Lower leg skin (tissue), 3 donors: Measurements from ENCODE around the gene THADA.

Source experiments
- CTCF ChIP-seq, 3 donors: fragments of 450-650 bp; IDR thresholded peaks; one replicate each; pipeline ENCODE4 v1.5.1; 2016; ENCODE audit warnings: antibody characterized with exemption in 3 of 3, mild to moderate bottlenecking in 3 of 3, moderate library complexity in 2 of 3
- POLR2A ChIP-seq, 2 donors: fragments of 450-650 bp; IDR thresholded peaks; one replicate each; pipeline ENCODE4 v1.6.1; 2016 to 2017; ENCODE audit warnings: antibody characterized with exemption in 2 of 2, mild to moderate bottlenecking in 1 of 2, moderate library complexity in 1 of 2

- TF ChIP-seq CTCF (IDR thresholded peaks at IDR 0.05): no peak
- no peak for TF ChIP-seq POLR2A (IDR thresholded peaks at IDR 0.05)
Observed at GRCh38 chr2:43318791-43319190, 277.0 kb downstream of the THADA start.
